ENCODE measurements around the gene SBDS. TPM values are rescaled to one million over a fixed set of nuclear protein-coding genes. Genes with fewer than 3 reads are reported as not detected.
"Not testable (repeated sequence)": the region's sequence is repeated elsewhere in the genome, so short reads cannot be mapped to it uniquely, and the experiment has no call there.

SBDS gene
- total RNA-seq (100 to 1,000 TPM; 443 to 474 TPM), total RNA-seq (61.7 to 686 (median 111) reads per million in 172 experiments)
- polyA plus RNA-seq (2013, experiment 1 of 2): 48.6 TPM
- 116 TPM for polyA plus RNA-seq (2013, experiment 2 of 2)

DNA sequence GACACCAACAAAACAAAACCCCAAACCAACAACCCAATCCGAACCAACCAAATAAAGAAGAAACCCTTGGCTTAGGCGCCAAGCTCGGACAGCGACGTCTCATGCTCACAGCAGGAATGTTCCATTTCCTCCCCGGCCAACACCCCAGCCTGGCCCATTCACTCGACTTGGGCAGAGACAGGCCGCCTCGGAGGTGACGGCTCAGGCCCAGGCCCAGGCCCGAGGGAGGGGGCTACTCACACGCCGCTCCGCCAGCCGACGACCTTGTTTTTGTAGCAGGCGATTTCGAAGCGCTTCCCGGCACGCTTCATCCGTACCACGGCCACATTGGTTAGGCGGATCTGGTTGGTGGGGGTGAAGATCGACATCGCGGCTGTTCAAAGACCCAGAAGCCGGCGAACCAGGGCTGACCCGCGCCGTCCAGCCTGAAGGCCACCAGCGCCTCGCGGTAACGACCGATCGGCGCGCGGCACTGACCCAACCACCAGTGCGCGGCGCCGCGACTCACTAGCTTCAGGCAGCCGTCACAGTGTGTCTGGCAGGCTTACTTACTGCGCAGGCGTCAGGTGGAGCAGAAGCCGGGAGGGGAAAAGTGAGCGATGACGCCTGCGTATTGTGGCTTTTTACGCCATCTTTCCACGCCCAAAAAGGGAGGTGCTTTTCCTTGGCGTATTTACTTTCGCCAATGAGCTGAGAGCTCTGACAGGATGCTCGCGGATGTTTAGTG is at the start of gene SBDS:
Gene SBDS (minus strand): TSS at position 537 of the 727 bp plus-strand sequence. CDS start 169 bp downstream, at position 368.
- Mint-ChIP-seq H3K4me1 (ENCODE audit: low read depth) (peaks cover 35% of the 10 kb centered on the region), H3K4me3 (peak within 1 kb of the TSS; percentile 98), H3K27ac (peak within 1 kb of the TSS; percentile 96), H3K36me3 (ENCODE audit: low read depth) (peaks cover 74% of the 10 kb centered on the region)
- H3K4me3 ChIP-seq (ENCODE audit: low read length): peak within 1 kb of the TSS; percentile 79
- H3K27me3 Mint-ChIP-seq; H3K9me3 ChIP-seq (ENCODE audit: control insufficient read depth in 1 of 2, insufficient read depth in 1 of 2, low read length in 2 of 2); H3K27me3 ChIP-seq (ENCODE audit: control insufficient read depth in 1 of 2, insufficient read depth in 2 of 2, low read length in 2 of 2); H3K9me3 Mint-ChIP-seq: not testable (repeated sequence)
- ATAC-seq (ENCODE audit: poor library complexity): peak; percentile 54
- peaks cover 14% of the 10 kb centered on the region for H3K4me1 ChIP-seq (ENCODE audit: insufficient read depth, low read length)
- H3K27ac ChIP-seq (ENCODE audit: low read depth in 1 of 2, low read length in 2 of 2): peak within 1 kb of the TSS; percentile 98 to 99
- H3K36me3 ChIP-seq (ENCODE audit: insufficient read depth, low read length): peaks cover 36% of the 10 kb centered on the region
- POLR2A ChIA-PET: interaction anchor here (0.5 to 3.5 kb wide), 20 partner anchors 9 to 1244 kb away, joined by 3 to 71 read pairs (median 4); partner anchors contain the start of genes CRCP, KCTD7, RABGEF1 and TMEM248
- DNase-seq: peak; percentile 85 to 99 (median 90)
- CTCF ChIA-PET: interaction anchor here (1.0 to 1.8 kb wide), 2 partner anchors 73 to 74 kb away, joined by 3 to 5 read pairs; partner anchors contain the start of gene TMEM248
- intact Hi-C loops (cut with DNase I, micrococcal nuclease): loop anchor here (5.0 to 10.0 kb wide), 8 partner anchors 70 to 1623 kb away; partner anchors contain the start of genes RABGEF1 (in 1 of the 2), TMEM248 (in 1 of the 2), VKORC1L1 (in 1 of the 2) and ZNF92 (in 1 of the 2)

DNA sequence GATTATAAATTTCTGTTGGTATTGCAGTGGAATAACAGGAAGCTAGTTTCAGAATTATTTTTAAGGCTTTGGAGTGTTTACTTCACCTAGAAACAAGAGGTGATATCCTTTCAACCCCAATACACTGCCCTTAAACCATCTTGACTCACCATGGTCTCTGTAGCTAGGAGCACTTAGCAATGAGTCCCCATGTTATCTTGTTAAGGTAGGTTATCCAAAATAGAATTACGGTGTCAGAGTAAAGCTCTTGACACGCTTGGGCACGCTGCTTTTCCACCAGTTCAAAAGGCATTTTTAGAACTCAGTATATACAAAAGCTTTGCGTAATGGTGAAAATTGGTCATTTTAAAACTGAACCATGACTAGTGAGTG is 48.2 kb upstream of the SBDS start:
- H3K4me3 Mint-ChIP-seq; POLR2A ChIA-PET; H3K27me3 ChIP-seq (ENCODE audit: control insufficient read depth in 1 of 2, insufficient read depth in 2 of 2, low read length in 2 of 2); H3K9me3 ChIP-seq (ENCODE audit: control insufficient read depth in 1 of 2, insufficient read depth in 1 of 2, low read length in 2 of 2); H3K9me3 Mint-ChIP-seq; H3K27ac ChIP-seq (ENCODE audit: low read depth in 1 of 2, low read length in 2 of 2); DNase-seq; H3K27ac Mint-ChIP-seq; H3K36me3 ChIP-seq (ENCODE audit: insufficient read depth, low read length); H3K4me3 ChIP-seq (ENCODE audit: low read length); H3K27me3 Mint-ChIP-seq; H3K4me1 ChIP-seq (ENCODE audit: insufficient read depth, low read length); ATAC-seq (ENCODE audit: poor library complexity): not testable (repeated sequence)
- Mint-ChIP-seq H3K36me3 (ENCODE audit: low read depth) (peaks cover 26% of the 10 kb centered on the region), H3K4me1 (ENCODE audit: low read depth) (peaks cover 13% of the 10 kb centered on the region)
- intact Hi-C loops (cut with DNase I, micrococcal nuclease): loop anchor here in 1 of 2 experiments (5.0 kb wide), 1 partner anchor 259 kb away; no protein-coding TSS in a partner anchor
- CTCF ChIA-PET: interaction anchor here (0.6 kb wide), 1 partner anchor 127 kb away, joined by 3 read pairs; no protein-coding TSS in a partner anchor

DNA sequence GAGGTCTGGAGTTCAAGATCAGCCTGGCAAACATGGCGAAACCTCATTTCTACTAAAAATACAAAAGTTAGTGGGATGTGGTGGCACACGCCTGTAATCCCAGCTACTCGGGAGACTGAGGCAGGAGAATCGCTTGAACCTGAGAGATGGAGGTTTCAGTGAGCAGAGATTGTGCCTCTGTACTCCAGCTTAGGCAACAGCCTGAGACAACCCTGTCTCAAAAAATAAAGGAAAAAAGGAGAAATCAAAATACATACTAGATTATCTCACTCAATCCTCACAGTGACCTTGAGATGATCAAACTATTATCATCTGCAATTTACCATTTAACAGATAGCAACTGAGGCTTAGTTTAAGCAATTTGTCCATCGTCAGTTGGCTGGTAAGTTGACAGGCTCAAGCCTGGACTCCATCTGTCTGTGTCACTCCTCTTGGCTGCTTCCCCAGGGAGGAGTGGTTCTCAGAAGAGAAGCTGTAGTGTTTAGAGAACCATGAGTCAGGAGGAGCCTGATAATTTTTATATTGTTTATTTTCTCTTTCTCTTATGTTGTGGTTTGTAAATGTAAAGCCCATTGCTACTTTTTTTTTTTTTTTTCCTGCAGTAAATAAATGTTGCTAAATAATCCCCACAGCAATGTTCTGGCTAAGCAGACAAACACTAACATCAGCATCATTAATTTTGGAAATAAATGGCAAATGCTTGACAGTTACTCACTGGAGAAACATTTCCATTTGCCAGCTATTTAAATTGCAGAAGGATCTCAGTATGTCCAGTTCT is 47.6 kb upstream of the SBDS start:
- intact Hi-C loops (cut with DNase I, micrococcal nuclease): loop anchor here in 1 of 2 experiments (5.0 kb wide), 1 partner anchor 259 kb away; no protein-coding TSS in a partner anchor
- H3K27ac ChIP-seq (ENCODE audit: low read depth in 1 of 2, low read length in 2 of 2); H3K9me3 ChIP-seq (ENCODE audit: control insufficient read depth in 1 of 2, insufficient read depth in 1 of 2, low read length in 2 of 2); H3K4me3 Mint-ChIP-seq; H3K4me3 ChIP-seq (ENCODE audit: low read length); H3K27ac Mint-ChIP-seq; CTCF ChIA-PET; H3K27me3 Mint-ChIP-seq; ATAC-seq (ENCODE audit: poor library complexity); DNase-seq; H3K27me3 ChIP-seq (ENCODE audit: control insufficient read depth in 1 of 2, insufficient read depth in 2 of 2, low read length in 2 of 2); H3K36me3 ChIP-seq (ENCODE audit: insufficient read depth, low read length); POLR2A ChIA-PET; H3K9me3 Mint-ChIP-seq; H3K4me1 ChIP-seq (ENCODE audit: insufficient read depth, low read length): not testable (repeated sequence)
- Mint-ChIP-seq H3K36me3 (ENCODE audit: low read depth) (peaks cover 21% of the 10 kb centered on the region), H3K4me1 (ENCODE audit: low read depth) (peaks cover 13% of the 10 kb centered on the region)

DNA sequence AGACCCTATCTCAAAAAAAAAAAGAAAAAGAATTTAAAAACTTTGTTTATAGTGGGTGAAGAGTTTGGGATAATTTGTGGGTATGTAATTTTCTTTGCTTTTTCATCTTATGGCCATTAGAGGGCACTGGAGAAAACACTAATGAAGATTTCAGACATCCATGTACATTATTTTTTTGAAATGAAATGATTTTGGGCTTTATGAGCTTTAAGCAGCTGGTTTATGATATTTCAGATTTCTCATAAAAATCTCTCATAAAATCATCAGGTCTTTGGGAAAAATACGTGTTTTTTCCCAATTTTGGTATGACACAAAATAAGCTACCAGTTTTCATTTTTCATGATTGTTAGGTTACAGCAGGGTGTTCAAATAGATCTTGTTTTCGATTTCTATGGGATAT is 45.4 kb upstream of the SBDS start:
- TF ChIP-seq, protein P1, sequence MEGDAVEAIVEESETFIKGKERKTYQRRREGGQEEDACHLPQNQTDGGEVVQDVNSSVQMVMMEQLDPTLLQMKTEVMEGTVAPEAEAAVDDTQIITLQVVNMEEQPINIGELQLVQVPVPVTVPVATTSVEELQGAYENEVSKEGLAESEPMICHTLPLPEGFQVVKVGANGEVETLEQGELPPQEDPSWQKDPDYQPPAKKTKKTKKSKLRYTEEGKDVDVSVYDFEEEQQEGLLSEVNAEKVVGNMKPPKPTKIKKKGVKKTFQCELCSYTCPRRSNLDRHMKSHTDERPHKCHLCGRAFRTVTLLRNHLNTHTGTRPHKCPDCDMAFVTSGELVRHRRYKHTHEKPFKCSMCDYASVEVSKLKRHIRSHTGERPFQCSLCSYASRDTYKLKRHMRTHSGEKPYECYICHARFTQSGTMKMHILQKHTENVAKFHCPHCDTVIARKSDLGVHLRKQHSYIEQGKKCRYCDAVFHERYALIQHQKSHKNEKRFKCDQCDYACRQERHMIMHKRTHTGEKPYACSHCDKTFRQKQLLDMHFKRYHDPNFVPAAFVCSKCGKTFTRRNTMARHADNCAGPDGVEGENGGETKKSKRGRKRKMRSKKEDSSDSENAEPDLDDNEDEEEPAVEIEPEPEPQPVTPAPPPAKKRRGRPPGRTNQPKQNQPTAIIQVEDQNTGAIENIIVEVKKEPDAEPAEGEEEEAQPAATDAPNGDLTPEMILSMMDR (IDR thresholded peaks at IDR 0.05): peak; percentile 65
- H3K27ac ChIP-seq (ENCODE audit: low read depth in 1 of 2, low read length in 2 of 2); CTCF ChIA-PET; H3K9me3 ChIP-seq (ENCODE audit: control insufficient read depth in 1 of 2, insufficient read depth in 1 of 2, low read length in 2 of 2); H3K4me1 Mint-ChIP-seq (ENCODE audit: low read depth); H3K9me3 Mint-ChIP-seq; H3K4me3 Mint-ChIP-seq; H3K36me3 ChIP-seq (ENCODE audit: insufficient read depth, low read length); H3K4me3 ChIP-seq (ENCODE audit: low read length); H3K27me3 ChIP-seq (ENCODE audit: control insufficient read depth in 1 of 2, insufficient read depth in 2 of 2, low read length in 2 of 2); H3K4me1 ChIP-seq (ENCODE audit: insufficient read depth, low read length); H3K27me3 Mint-ChIP-seq: not testable (repeated sequence)
- POLR2A ChIA-PET: interaction anchor here (0.6 to 1.5 kb wide), 3 partner anchors 11 to 261 kb away, joined by 3 to 7 read pairs (median 5); no protein-coding TSS in a partner anchor
- H3K36me3 Mint-ChIP-seq (ENCODE audit: low read depth): peaks cover 18% of the 10 kb centered on the region
- ATAC-seq (ENCODE audit: poor library complexity) (peak; percentile 39), DNase-seq (peak in 1 of 14 experiments; percentile 9)
- intact Hi-C loops (cut with DNase I, micrococcal nuclease): loop anchor here in 1 of 2 experiments (5.0 kb wide), 1 partner anchor 261 kb away; no protein-coding TSS in a partner anchor
- H3K27ac Mint-ChIP-seq: peak overlapping the region; percentile 17

DNA sequence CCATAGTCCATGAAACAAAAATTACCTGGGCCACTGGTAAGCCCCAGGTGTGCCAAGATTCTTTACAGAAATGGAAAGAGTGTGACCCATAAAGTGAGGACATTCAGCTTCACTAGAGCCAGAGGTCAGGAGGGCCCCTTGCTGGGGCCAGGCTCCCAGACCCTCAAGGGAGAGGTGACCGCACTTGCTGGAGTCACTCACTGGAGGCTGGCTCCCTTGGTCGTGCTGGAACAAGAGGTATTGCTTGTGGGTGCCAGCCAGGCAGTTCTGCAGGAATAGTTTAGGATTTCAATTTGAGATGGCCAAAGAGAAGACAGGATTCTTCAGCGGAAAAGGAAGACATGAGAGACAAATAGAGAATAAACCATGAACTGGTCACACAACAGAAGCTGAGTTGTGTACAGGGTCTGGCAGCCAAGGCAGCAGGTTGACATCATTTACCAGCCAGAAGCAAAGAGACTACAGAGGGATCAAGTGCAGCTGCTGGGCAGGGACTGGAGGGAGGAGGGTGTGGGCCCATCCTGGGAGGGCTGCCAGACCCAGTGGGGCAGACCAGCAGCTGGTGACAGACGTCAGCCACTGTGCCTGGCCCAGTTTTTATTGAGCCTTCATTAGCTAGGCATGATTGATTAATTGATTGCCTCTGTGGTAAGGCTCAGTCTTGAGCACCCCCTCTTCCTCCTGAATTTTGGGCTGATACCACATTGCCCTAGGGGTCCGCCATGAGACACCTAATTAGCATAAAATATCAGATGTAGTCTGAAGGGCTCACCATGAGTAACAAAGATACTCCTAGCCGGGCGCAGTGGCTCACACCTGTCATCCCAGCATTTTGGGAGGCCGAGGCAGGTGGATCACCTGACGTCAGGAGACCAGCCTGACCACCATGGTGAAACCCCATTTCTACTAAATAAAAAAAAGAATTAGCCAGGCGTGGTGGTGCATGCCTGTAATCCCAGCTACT is 41.3 kb upstream of the SBDS start:
- H3K27me3 ChIP-seq (ENCODE audit: control insufficient read depth in 1 of 2, insufficient read depth in 2 of 2, low read length in 2 of 2); H3K27me3 Mint-ChIP-seq; DNase-seq; H3K4me3 Mint-ChIP-seq; H3K27ac Mint-ChIP-seq; H3K4me1 ChIP-seq (ENCODE audit: insufficient read depth, low read length); H3K9me3 ChIP-seq (ENCODE audit: control insufficient read depth in 1 of 2, insufficient read depth in 1 of 2, low read length in 2 of 2); intact Hi-C loops (cut with DNase I, micrococcal nuclease); H3K4me3 ChIP-seq (ENCODE audit: low read length); H3K4me1 Mint-ChIP-seq (ENCODE audit: low read depth); H3K9me3 Mint-ChIP-seq; H3K27ac ChIP-seq (ENCODE audit: low read depth in 1 of 2, low read length in 2 of 2); ATAC-seq (ENCODE audit: poor library complexity); CTCF ChIA-PET; POLR2A ChIA-PET: not testable (repeated sequence)
- peaks cover 11% of the 10 kb centered on the region for H3K36me3 ChIP-seq (ENCODE audit: insufficient read depth, low read length)
- peaks cover 47% of the 10 kb centered on the region for H3K36me3 Mint-ChIP-seq (ENCODE audit: low read depth)

All from CD4-positive, alpha-beta T cell (primary cell).